ENCODE data around the gene AP5S1. TPM values are rescaled to one million over a fixed set of nuclear protein-coding genes. Genes with fewer than 3 reads are reported as not detected.

AP5S1 gene
- polyA plus RNA-seq, 1 donor (not counting 4 experiments of a cell fraction or from before 2014, with no cell fraction given): 5.2 TPM

DNA sequence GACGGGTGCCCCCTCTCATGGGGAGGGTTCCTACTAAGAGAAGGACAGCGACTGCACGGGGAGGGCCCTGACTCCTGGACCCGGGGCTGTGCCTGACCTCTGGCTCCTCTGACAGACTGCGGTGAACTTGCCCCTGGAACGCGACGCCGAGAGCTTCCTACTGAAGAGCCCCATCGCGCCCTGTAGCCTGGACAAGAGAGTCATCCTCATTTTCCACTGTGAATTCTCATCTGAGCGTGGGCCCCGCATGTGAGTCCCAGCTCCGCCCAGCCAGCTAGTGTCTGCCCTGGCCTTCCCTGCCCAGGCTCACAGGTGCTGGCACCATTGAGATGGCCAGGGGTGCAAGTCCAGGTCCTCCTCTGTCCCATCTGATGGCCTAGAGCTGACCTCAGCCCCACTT lies 17.1 kb upstream of the AP5S1 start:
- Histone ChIP-seq H2AFZ (ENCODE audit: control insufficient read depth, low read length) (no peak overlapping the region), H3K9me1 (ENCODE audit: control insufficient read depth, extremely low read depth, insufficient read depth, low read length) (no peaks in the 10 kb centered on the region), H3K27ac (ENCODE audit: control insufficient read depth, insufficient read depth, low read length) (peak overlapping the region; percentile 99), H3K4me3 (ENCODE audit: control insufficient read depth in 2 of 3, extremely low read depth in 1 of 3, insufficient read depth in 2 of 3, low read depth in 1 of 3, low read length in 3 of 3) (no peak overlapping the region), H3K79me2 (ENCODE audit: control insufficient read depth, insufficient read depth, low read length) (peaks cover 16% of the 10 kb centered on the region), H3K4me2 (ENCODE audit: control insufficient read depth, extremely low read depth, insufficient read depth, low read depth, low read length) (peak overlapping the region; percentile 27), H3K9me3 (ENCODE audit: control insufficient read depth, low read depth, low read length) (no peaks in the 10 kb centered on the region), H4K20me1 (ENCODE audit: control insufficient read depth, extremely low read depth, insufficient read depth, low read length) (no peaks in the 10 kb centered on the region), H3K4me1 (ENCODE audit: control insufficient read depth, extremely low read depth, insufficient read depth, low read length) (peaks cover 89% of the 10 kb centered on the region), H3K36me3 (ENCODE audit: control insufficient read depth in 2 of 2, extremely low read depth in 1 of 2, insufficient read depth in 2 of 2, low read length in 2 of 2) (peaks cover 33 to 73% of the 10 kb centered on the region in 2 experiments), H3K9ac (ENCODE audit: control insufficient read depth, extremely low read depth, insufficient read depth, low read length) (no peak overlapping the region), H3K27me3 (ENCODE audit: control insufficient read depth, extremely low read depth, insufficient read depth, low read length) (no peaks in the 10 kb centered on the region)
- dilution Hi-C loops (cut with MboI; ENCODE audit: extremely low pct_ligation_motif_present, low sequenced_read_pairs): no loop called here
- FAIRE-seq (no peak), DNase-seq (ENCODE audit: low read depth, low spot score) (no peak)
- TF ChIP-seq CTCF (optimal IDR thresholded peaks at IDR 0.05 in 1 of 3, IDR thresholded peaks at IDR 0.05 in 1 of 3, conservative IDR thresholded peaks at IDR 0.05 in 1 of 3; ENCODE audit: extremely low read depth in 1 of 3, insufficient read depth in 2 of 3, low read length in 3 of 3) (no peak), EZH2 (IDR thresholded peaks at IDR 0.05; ENCODE audit: low read length) (no peak)

DNA sequence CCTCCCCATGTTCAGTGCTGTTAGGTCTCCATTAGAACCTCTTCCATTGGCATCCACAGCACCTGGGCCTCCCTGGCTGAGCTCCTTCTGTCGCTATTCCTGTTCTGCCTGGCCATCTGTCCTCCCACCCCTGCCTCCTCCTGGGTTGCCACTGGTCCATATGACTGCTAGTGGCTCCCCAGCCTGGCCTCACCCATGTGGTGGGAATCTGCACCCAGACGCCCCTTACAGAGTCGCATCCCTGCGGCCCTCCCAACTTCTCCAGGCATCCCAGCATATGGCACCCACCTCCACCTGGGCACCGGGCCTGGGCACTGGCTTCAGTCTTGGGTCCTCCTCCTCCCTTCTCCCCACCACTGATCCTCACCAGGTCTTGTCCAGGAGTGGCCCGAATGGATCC lies 16.5 kb upstream of the AP5S1 start:
- no peaks in the 10 kb centered on the region for H3K27me3 ChIP-seq (ENCODE audit: control insufficient read depth, extremely low read depth, insufficient read depth, low read length)
- no peak for DNase-seq (ENCODE audit: low read depth, low spot score)
- no peaks in the 10 kb centered on the region for H3K9me1 ChIP-seq (ENCODE audit: control insufficient read depth, extremely low read depth, insufficient read depth, low read length)
- no peak for FAIRE-seq
- H3K9me3 ChIP-seq (ENCODE audit: control insufficient read depth, low read depth, low read length): no peaks in the 10 kb centered on the region
- peaks cover 85% of the 10 kb centered on the region for H3K4me1 ChIP-seq (ENCODE audit: control insufficient read depth, extremely low read depth, insufficient read depth, low read length)
- TF ChIP-seq EZH2 (IDR thresholded peaks at IDR 0.05; ENCODE audit: low read length) (no peak), CTCF (optimal IDR thresholded peaks at IDR 0.05 in 1 of 3, IDR thresholded peaks at IDR 0.05 in 1 of 3, conservative IDR thresholded peaks at IDR 0.05 in 1 of 3; ENCODE audit: extremely low read depth in 1 of 3, insufficient read depth in 2 of 3, low read length in 3 of 3) (no peak)
- no peak overlapping the region for H3K4me3 ChIP-seq (ENCODE audit: control insufficient read depth in 2 of 3, extremely low read depth in 1 of 3, insufficient read depth in 2 of 3, low read depth in 1 of 3, low read length in 3 of 3)
- dilution Hi-C loops (cut with MboI; ENCODE audit: extremely low pct_ligation_motif_present, low sequenced_read_pairs): no loop called here
- H3K9ac ChIP-seq (ENCODE audit: control insufficient read depth, extremely low read depth, insufficient read depth, low read length): peak overlapping the region; percentile 47
- H3K27ac ChIP-seq (ENCODE audit: control insufficient read depth, insufficient read depth, low read length): peak overlapping the region; percentile 99
- peaks cover 33 to 67% of the 10 kb centered on the region in 2 experiments for H3K36me3 ChIP-seq (ENCODE audit: control insufficient read depth in 2 of 2, extremely low read depth in 1 of 2, insufficient read depth in 2 of 2, low read length in 2 of 2)
- no peak overlapping the region for H2AFZ ChIP-seq (ENCODE audit: control insufficient read depth, low read length)
- H4K20me1 ChIP-seq (ENCODE audit: control insufficient read depth, extremely low read depth, insufficient read depth, low read length): no peaks in the 10 kb centered on the region
- H3K4me2 ChIP-seq (ENCODE audit: control insufficient read depth, extremely low read depth, insufficient read depth, low read depth, low read length): peak overlapping the region; percentile 27
- peaks cover 12% of the 10 kb centered on the region for H3K79me2 ChIP-seq (ENCODE audit: control insufficient read depth, insufficient read depth, low read length)
